Measurements from ENCODE around the gene ANKRD52.
"Not testable (repeated sequence)": the region's sequence is repeated elsewhere in the genome, so short reads cannot be mapped to it uniquely, and the experiment has no call there.

ANKRD52 gene

DNA sequence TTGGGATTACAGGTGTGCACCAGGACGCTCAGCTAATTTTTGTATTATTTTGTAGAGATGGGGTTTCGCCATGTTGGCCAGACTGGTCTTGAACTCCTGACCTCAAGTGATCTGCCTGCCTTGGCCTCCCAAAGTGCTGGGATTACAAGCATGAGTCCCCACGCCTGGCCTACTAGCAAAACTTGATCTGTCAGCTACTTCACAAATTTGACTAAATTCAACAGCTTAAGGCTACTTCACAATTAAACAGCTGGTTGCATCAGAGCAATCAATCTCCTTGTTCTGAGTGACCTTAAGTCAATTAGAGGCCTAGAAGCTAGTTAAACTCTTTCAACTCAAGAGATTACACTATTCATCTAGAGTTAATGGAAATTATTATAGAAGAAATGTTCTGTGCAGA, 20.7 kb upstream of the ANKRD52 start:
- H3K79me2 ChIP-seq: no peaks in the 10 kb centered on the region
- H3K9ac ChIP-seq: no peak overlapping the region
- no peaks in the 10 kb centered on the region for H3K27me3 ChIP-seq (ENCODE audit: control insufficient read depth, insufficient read depth, low read length)
- H3K4me2 ChIP-seq (ENCODE audit: low read length): no peak overlapping the region
- H3K9me3 ChIP-seq (ENCODE audit: control insufficient read depth, low read length): no peaks in the 10 kb centered on the region
- H3K4me3 ChIP-seq (ENCODE audit: low read depth, low read length): no peak overlapping the region
- H3K4me1 ChIP-seq: no peaks in the 10 kb centered on the region
- TF ChIP-seq CTCF (IDR thresholded peaks at IDR 0.05): no peak
- no peak overlapping the region for H3K27ac ChIP-seq
- no peaks in the 10 kb centered on the region for H3K36me3 ChIP-seq (ENCODE audit: control insufficient read depth, insufficient read depth, low read length)
- H2AFZ ChIP-seq: no peak overlapping the region

DNA sequence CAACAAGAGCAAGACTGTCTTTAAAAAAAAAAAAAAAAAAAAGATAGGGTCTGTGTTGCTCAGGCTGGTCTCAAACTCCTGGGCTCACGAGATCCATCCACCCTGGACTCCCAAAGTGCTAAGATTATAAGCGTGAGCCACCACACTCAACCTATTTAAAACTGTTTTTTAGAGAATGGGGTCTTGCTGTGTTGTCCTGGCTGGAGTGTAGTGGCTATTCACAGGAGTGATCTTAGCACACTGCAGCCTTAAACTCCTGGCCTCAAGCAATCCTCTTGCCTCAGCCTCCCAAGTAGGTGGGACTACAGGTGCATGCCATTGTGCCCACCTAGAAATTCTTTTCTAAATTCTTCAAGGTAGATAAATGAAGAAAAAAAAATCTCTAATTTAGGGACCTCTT, 16.1 kb upstream of the ANKRD52 start:
- Histone ChIP-seq H3K27ac (no peak overlapping the region), H2AFZ (no peak overlapping the region), H3K4me3 (ENCODE audit: low read depth, low read length) (no peak overlapping the region), H3K4me1 (no peaks in the 10 kb centered on the region), H3K36me3 (ENCODE audit: control insufficient read depth, insufficient read depth, low read length) (no peaks in the 10 kb centered on the region), H3K27me3 (ENCODE audit: control insufficient read depth, insufficient read depth, low read length) (no peaks in the 10 kb centered on the region), H3K4me2 (ENCODE audit: low read length) (no peak overlapping the region), H3K9ac (no peak overlapping the region), H3K9me3 (ENCODE audit: control insufficient read depth, low read length) (no peaks in the 10 kb centered on the region), H3K79me2 (no peaks in the 10 kb centered on the region)
- no peak for TF ChIP-seq CTCF (IDR thresholded peaks at IDR 0.05)

DNA sequence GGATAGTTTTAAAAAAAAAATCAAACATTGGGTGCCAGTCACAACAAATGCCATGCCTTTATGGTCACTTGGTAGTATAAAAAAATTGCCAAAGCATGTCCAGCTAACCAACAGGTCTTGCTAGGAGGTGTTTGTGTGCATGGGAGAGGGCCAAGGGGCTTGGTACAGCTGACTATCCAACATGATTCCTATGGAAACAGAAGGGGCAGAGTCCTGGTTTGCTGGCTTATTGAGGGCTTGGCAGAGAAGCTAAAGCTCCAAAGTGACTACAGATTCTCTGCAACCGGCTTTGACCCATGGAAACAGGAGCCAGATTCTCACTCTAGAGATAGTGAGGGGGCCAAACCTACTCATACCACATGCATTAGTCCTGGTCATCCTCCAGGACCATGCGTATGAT, 14.3 kb upstream of the ANKRD52 start:
- H3K4me3 ChIP-seq (ENCODE audit: low read depth, low read length); H3K79me2 ChIP-seq; H2AFZ ChIP-seq; H3K36me3 ChIP-seq (ENCODE audit: control insufficient read depth, insufficient read depth, low read length); H3K4me1 ChIP-seq; H3K27ac ChIP-seq; H3K27me3 ChIP-seq (ENCODE audit: control insufficient read depth, insufficient read depth, low read length); H3K9me3 ChIP-seq (ENCODE audit: control insufficient read depth, low read length); H3K9ac ChIP-seq; H3K4me2 ChIP-seq (ENCODE audit: low read length): not testable (repeated sequence)

DNA sequence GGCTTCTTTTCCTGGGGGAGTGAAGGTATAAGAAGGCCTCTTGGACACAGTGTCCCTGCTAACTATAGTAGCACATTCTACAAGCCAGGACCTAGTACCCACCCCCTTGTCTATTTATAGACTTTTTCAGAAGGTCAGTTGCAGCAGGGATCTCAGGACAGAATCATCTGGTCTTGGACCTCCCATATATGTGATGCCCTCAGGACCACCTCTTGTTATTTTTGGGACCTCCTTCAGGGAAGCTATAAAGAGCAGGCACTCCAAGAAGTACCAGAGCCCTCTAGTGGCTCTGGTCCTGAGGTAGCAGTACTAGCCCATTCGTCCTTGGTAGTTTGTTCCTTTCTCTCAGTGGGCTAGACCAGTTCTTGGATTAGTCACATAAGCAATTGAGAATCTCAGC, 12.8 kb upstream of the ANKRD52 start:
- TF ChIP-seq CTCF (IDR thresholded peaks at IDR 0.05): peak; percentile 27
- Histone ChIP-seq H3K27ac (no peak overlapping the region), H3K36me3 (ENCODE audit: control insufficient read depth, insufficient read depth, low read length) (no peaks in the 10 kb centered on the region)

GRCh38 chr12:56267443-56268071, 9.4 kb upstream of the ANKRD52 start:
- no peaks in the 10 kb centered on the region for H3K27me3 ChIP-seq (ENCODE audit: control insufficient read depth, insufficient read depth, low read length)
- peak overlapping the region; percentile 78 for H3K4me3 ChIP-seq (ENCODE audit: low read depth, low read length)
- no peaks in the 10 kb centered on the region for H3K9me3 ChIP-seq (ENCODE audit: control insufficient read depth, low read length)
- no peak overlapping the region for H3K9ac ChIP-seq
- H2AFZ ChIP-seq: peak overlapping the region; percentile 99
- H3K27ac ChIP-seq: peak overlapping the region; percentile 91
- no peaks in the 10 kb centered on the region for H3K4me1 ChIP-seq
- peak overlapping the region; percentile 94 for H3K4me2 ChIP-seq (ENCODE audit: low read length)
- no peaks in the 10 kb centered on the region for H3K36me3 ChIP-seq (ENCODE audit: control insufficient read depth, insufficient read depth, low read length)
- no peaks in the 10 kb centered on the region for H3K79me2 ChIP-seq
- TF ChIP-seq CTCF (IDR thresholded peaks at IDR 0.05): no peak

More for the DNA sequence above, 12.8 kb upstream of the ANKRD52 start:
- Histone ChIP-seq H2AFZ (no peak overlapping the region), H3K4me3 (ENCODE audit: low read depth, low read length) (no peak overlapping the region), H3K79me2 (no peaks in the 10 kb centered on the region), H3K9me3 (ENCODE audit: control insufficient read depth, low read length) (no peaks in the 10 kb centered on the region), H3K27me3 (ENCODE audit: control insufficient read depth, insufficient read depth, low read length) (no peaks in the 10 kb centered on the region), H3K4me1 (no peaks in the 10 kb centered on the region), H3K4me2 (ENCODE audit: low read length) (no peak overlapping the region), H3K9ac (no peak overlapping the region)

Measured in parathyroid adenoma (tissue), 2 donors.